NCI-H1048 (cell line): ENCODE results near the gene CDC25B.

Experiments used
- DNase-seq: peaks from one replicate; lab custom pipeline; 2025; lab: John Stamatoyannopoulos, UW

The CDC25B gene

DNA sequence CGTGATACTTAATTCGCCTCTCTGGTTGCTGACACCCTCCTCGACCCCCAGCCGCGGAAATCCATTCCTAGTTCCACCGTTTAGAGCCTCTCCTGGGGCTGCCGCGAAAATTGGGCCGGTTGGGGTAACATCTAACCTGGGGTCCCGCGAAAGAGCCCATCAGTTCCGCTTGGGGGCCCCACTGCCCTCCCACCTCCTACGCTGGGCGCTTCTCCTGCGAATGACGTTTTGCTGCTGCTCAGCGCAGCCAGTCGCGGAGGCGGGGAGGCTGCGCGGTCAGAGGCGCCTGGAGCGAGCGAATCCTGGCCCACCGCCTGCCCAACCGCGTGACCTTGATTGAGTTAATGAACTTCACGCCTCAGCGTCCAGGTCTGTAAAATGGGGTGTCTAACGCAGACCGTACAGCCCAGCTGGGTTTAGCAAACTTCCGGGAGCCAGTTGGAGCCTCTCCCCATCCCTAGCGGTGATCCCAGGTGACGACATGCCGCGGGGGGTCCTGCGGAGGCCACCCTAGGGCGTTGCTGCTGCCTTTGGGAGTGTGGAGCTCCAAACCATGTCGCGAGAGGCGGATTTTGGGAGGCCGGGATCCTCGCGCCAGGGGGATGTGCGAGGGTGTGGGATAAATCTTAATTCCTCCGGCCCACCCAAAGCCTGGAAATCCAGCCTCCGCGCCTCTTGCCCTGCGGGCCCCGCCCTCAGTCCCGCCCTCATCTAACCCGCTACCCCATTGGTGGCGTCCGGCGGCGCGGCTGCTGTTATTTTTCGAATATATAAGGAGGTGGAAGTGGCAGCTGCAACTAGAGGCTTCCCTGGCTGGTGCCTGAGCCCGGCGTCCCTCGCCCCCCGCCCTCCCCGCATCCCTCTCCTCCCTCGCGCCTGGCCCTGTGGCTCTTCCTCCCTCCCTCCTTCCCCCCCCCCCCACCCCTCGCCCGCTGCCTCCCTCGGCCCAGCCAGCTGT lies at the start of gene CDC25B:
TSS of gene CDC25B (plus strand) at position 800 of the 958 bp plus-strand sequence. CDS start 222 bp downstream, outside the sequence.
- peak; percentile 87 for DNase-seq

DNA sequence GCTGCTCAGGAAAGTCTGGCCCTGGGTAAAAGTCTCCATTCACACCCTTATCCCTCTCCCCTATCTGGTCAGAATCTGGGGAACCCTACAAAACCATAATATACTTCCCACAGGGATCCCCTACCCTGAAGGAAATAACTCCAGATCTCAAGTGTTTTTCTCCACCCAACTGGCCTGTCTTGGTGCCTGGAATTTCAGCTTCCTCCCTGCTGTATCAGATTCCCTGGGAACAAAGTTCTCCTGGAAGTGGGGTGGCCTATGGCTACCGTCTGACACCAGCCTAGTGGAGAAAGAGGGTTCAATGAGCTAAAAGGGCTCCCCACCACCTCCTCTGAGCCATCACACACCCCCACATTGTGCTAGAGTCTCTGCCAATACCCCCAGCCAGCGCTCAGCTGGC lies 48.6 kb upstream of the CDC25B start:
- DNase-seq = no peak

DNA sequence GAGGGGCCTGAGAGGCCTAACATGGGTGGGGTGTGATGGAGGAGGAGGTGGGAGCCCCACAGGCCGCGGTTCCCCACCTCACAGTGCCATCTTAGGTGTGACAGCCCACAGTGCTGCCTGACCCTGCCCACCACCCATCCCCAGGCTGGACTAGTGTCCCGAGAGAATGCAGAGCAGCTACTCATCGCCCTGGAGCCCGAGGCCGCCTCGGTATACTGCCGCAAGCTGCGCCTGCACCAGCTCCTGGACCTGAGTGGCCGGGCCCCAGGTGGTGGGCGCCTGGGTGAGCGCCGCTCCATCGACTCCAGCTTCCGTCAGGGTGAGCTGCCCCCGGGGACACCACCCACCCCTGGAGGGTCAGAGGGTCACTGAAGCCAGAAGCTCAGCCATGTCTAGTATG lies 48.0 kb upstream of the CDC25B start:
- DNase-seq = no peak

GRCh38 chr20:3749087-3749688 lies 46.9 kb upstream of the CDC25B start:
- no peak for DNase-seq

DNA sequence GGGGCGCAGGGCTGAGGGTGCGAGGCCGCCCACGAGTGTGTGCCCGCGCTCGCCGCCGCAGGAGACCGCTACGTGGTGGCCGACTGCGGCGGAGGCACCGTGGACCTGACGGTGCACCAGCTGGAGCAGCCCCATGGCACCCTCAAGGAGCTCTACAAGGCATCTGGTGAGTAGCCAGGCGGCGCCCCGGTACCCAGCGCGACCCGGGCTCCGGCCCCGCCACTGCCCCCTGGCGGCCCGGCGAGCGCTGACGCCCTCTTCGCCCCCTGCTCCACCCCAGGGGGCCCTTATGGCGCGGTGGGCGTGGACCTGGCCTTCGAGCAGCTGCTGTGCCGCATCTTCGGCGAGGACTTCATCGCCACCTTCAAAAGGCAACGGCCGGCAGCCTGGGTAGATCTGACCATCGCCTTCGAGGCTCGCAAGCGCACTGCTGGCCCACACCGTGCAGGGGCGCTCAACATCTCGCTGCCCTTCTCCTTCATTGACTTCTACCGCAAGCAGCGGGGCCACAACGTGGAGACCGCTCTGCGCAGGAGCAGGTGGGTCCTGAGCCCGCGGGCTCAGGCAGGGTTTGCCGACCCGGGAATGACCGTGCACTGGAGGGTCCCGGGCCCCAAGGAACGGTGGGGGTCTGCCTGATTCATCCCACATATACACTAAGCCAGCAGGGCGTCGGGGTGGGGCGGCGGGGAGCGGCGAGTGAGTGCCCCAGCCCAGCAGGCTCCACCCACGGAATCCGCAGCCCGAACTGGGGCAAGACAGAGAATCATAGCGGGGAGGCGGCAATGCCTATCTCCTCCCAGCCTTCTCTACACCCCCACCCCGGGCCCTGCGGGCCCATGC lies 46.2 kb upstream of the CDC25B start:
- DNase-seq = no peak

DNA sequence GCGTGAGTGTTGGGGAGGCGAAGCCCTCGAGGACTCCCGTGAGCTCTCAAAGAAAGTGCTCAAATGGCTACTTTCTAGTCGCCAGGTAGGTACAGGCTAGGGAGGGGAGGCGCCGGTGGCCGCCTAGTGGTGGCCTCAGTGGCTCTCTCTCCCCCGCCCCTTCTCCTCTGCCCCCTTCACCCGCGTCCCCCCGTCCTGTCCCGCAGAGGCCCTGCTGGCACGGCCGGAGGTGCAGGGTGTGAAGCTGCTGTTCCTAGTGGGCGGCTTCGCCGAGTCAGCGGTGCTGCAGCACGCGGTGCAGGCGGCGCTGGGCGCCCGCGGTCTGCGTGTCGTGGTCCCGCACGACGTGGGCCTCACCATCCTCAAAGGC lies 44.8 kb upstream of the CDC25B start:
- no peak for DNase-seq

DNA sequence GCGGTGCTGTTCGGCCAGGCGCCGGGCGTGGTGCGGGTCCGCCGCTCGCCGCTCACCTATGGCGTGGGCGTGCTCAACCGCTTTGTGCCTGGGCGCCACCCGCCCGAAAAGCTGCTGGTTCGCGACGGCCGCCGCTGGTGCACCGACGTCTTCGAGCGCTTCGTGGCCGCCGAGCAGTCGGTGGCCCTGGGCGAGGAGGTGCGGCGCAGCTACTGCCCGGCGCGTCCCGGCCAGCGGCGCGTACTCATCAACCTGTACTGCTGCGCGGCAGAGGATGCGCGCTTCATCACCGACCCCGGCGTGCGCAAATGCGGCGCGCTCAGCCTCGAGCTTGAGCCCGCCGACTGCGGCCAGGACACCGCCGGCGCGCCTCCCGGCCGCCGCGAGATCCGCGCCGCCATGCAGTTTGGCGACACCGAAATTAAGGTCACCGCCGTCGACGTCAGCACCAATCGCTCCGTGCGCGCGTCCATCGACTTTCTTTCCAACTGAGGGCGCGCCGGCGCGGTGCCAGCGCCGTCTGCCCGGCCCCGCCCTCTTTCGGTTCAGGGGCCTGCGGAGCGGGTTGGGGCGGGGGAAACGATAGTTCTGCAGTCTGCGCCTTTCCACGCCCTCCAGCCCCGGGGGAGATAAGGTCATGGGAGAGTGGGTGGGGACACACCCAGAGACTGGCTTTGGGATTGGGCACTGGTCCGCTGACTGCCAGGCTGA lies 44.3 kb upstream of the CDC25B start:
- DNase-seq = no peak

DNA sequence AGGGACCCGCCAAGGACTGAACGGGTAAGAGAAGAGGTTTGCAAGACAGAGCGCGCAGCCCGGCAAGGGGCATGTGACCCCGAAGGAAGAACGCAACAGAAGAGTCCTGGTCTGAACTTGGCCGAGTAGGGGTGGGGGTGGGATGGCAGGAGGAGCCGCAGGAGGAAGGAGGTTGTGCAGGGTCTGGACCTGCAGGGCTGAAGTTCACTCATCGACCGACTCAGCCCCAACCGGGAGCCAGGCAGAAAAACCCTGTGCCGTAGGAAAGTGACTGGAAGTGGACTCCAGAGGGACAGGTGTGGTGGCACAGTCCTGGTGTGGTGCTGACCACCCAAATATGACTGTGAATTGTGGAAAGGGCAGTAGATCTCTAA lies 43.7 kb upstream of the CDC25B start:
- DNase-seq = no peak

GRCh38 chr20:3753098-3753497 lies 43.0 kb upstream of the CDC25B start:
- DNase-seq = no peak

DNA sequence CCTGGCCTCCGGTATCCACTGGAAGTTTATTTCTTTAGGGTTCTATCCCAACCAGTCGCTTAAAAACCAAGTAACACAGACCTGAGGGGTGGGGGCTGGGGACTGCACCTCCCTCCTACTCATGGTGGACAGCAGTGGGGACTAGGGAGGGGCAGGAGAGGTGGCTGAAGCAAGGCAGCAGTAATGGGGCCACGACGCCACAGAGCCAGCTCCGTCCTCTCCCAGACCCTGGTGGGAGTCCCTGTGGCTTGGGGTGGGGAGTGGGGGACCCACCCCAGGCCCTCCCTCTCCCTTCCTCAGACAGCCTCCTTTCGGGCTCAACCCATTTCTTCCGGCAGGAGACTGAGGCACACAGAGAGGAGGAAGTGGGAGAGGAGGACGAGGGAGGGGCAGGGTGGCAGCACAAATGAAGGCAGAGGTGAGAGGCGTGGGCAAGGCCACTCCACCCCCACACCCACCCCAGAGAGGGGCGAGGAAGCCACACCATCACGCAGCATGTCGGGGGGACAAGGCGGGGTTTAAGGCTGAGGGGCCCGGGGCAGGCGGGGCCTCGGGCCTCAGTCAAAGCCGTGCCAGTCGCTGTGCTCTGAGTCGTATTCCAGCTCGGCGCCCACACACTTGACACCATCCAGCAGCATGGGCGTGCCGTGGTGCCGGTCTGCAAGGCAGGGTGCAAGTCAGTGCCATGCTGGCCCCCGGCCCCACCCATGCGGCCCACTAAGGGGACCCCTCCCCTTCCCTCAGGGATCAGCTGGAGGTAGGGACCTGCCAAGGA lies 42.4 kb upstream of the CDC25B start:
- no peak for DNase-seq

- DNase-seq = no peak
Observed at GRCh38 chr20:3754276-3754630, 41.9 kb upstream of the CDC25B start.

GRCh38 chr20:3755269-3755668 lies 40.8 kb upstream of the CDC25B start:
- DNase-seq = no peak

DNA sequence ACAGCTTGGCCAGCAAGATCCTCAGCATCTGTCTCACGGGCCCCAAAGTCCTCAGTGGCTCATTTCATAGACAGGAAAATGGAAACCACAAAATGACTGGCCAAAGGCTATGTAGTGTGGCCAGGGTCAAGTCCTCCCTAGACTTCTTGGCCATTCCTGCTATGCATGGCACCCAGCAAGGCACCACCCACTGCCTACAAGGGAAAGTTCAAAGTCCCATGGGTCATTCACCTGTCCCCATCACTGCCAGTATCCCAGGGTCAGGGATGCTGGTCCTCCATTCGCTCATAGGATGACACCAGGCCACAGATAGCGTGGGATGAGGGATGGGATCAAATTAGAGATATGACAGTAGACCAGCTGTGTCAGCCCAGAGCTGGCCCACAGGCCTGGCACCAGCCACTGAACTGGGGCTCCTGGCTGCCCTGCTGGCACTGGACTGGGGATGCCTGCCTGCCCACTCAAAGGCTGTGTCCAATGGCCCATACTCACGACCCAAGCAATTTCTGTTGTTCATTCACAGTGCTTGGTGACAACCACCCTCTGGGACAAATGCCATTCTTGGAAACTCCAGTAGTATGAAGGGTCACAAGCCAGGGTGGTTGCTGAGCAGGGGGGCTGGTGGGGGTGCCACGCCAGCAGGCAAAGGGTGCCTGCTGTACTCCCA lies 40.2 kb upstream of the CDC25B start:
- DNase-seq = no peak

DNA sequence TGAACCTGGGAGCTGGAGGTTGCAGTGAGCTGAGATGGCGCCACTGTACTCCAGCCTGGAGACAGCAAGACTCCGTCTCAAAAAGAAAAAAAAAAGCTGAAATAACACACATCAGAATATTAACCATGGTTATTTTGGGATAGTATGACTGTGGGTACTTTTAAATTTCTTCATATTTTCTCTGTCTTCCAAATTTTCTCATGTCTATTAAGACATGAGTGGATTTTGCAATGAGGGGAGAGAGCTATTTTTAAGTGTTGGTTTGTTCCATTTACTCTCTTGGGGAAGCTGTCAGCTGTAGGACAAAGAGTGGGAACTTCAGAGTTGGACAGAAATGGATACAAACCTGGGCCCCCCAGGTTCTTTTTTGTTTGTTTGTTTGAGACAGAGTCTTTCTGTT lies 38.8 kb upstream of the CDC25B start:
- DNase-seq = no peak

DNA sequence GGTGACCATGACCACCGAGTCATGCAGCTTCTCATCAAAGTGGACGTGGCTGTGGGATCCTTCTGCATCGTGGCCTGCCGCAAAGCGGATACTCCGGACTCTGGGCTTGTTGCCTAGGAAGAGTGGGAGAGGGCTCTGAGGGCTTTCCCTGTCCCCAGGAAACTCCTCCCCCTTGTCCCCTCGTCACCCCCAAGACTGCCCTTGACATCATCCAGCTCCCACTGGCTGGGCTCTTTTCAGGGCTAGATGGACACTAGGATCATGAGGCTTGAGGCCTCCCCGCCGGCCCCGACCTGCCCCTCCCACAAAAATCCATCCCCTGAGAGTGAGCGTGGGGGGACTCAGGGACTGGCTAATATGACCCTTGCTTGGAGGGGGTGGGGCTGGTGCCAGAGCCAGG lies 37.5 kb upstream of the CDC25B start:
- DNase-seq = no peak

DNA sequence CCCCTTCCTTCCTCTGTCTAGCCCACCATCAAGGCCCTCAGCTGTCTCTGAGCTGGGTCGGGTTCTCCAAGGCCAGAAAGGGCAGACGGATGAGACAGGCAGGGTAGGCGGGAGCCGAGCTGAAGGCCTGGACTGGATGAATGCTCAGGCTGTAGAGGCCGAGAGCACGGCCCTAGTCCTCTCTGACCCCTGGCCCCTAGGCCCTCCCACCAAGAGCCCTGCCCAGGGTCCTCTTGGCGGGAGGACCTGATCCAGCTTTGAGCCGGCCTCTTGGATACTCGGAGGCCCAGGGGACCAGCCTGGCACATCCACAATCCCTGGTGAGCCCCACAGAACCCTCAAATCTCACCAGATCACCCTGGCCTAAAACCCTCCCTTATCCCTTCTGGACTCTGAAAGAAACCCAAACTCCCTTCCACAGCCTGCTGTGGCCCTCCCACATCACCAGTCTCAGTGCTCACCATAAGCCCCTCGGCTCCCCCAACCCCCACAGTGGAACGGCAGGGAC lies 36.7 kb upstream of the CDC25B start:
- no peak for DNase-seq

GRCh38 chr20:3759884-3760283 lies 36.2 kb upstream of the CDC25B start:
- no peak for DNase-seq

- no peak for DNase-seq
Observed at GRCh38 chr20:3760655-3761348, 35.3 kb upstream of the CDC25B start.

DNA sequence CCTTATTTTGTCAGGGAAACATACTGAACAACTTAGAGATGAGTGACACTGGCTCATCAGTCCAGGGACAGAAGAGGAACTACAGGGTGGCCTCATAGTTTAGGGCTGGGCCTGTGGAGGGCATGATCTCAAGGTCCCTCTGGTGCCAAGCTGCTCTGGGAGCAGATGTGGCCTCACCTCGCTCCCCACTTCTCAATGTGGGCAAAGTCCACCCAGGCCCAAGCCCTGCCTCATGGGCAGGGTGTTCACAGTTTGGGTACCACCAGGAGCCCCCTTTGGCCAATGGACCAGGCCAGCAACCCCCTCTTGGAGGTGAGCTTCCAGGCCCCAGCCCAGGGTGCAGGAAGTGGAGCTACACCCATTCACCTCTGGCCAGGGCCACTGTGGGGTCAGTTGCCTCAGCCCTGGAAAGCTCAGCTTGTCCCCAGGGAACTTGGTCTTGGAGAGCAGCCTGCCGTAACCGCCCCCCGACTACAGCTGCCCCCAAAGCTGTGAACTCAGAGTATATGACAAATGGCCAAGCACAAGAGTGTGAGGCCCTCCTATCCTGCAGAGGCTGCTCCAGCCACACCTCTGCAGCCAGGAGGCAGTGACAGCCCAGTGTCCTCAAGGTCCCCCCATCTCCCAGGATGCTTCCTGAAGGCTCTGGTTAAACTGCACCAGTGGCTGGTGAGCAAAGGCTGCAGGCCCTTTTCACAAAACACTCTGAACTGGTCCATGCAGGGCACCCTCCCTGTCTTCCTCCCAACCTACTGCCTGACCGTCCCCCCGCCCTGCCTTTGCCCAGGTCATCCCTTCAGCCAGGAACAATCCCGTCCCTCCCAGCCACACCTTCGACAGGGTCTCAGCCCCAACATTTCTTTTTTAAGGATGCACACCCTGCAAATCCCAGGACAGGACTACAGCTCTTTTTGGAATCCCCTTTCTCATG lies 32.2 kb upstream of the CDC25B start:
- no peak for DNase-seq
